A549 (cell line): Measurements from ENCODE around the gene AP5S1. TPM values are rescaled to one million over a fixed set of nuclear protein-coding genes. Genes with fewer than 3 reads are reported as not detected.
A peak's percentile ranks its signal among the peaks of the same experiment; 100 is the strongest.

ENCODE experiments used
- ATAC-seq, 2 experiments: fragments of 200-7000 bp in 1 of 2; fragments of >200 bp in 1 of 2; cut with Nextera tagmentation in 1 of 2; cut with Tn5 transposase in 1 of 2; 3 replicates each; pipeline versions ENCODE4 v1.8.0 to v1.9.1; 2018 to 2020; ENCODE audit warnings: mild to moderate bottlenecking in 1 of 2, moderate library complexity in 1 of 2
- CTCF ChIA-PET: fragments of 300-600 bp; sonication (Branson Sonifier 250); formaldehyde crosslinking; extraction: SDS; loops from one replicate; lab custom pipeline; 2021; ENCODE audit warnings: antibody characterized with exemption, inconsistent platforms; lab: Yijun Ruan, JAX
- POLR2A ChIA-PET: fragments of 350-600 bp; formaldehyde crosslinking; extraction: SDS; loops from one replicate; lab custom pipeline; 2021; ENCODE audit warnings: antibody characterized with exemption, inconsistent platforms; lab: Yijun Ruan, JAX
- DNase-seq, 2 experiments: peaks; one replicate each; pipeline versions ENCODE4 v3.0.0 to v3.0.0-alpha.2; 2011 to 2016; ENCODE audit warnings: low read depth in 1 of 2, low spot score in 1 of 2
- FAIRE-seq: peaks from 2 replicates; lab custom pipeline; 2011; peaks lifted over from hg19 to GRCh38; lab: Jason Lieb, UNC
- H3K27ac ChIP-seq, 2 experiments: fragments of >200 bp; sonication (Bioruptor Twin); formaldehyde crosslinking; 3 replicates each; pipeline ENCODE4 v1.5.1; 2016 to 2017
- H3K4me1 ChIP-seq: fragments of >200 bp; sonication (Bioruptor Twin); formaldehyde crosslinking; 3 replicates; pipeline ENCODE4 v1.6.1; 2016
- H3K4me2 ChIP-seq: fragments of >200 bp; sonication (Bioruptor Twin); formaldehyde crosslinking; 3 replicates; pipeline ENCODE4 v1.6.1; 2016
- H3K4me3 ChIP-seq: fragments of >200 bp; sonication (Bioruptor Twin); formaldehyde crosslinking; 3 replicates; pipeline ENCODE4 v1.5.1; 2016
- H3K9me3 ChIP-seq: fragments of >200 bp; sonication (Bioruptor Twin); formaldehyde crosslinking; 3 replicates; pipeline ENCODE4 v1.6.1; 2016
- BCL3 ChIP-seq: fragments of >200 bp; sonication (Bioruptor Twin); formaldehyde crosslinking; IDR thresholded peaks from 3 replicates; pipeline ENCODE4 v1.6.1; 2016
- BHLHE40 ChIP-seq: IDR thresholded peaks from 2 replicates; pipeline ENCODE4 v1.6.1; 2012; ENCODE audit warnings: low read depth, low read length, inconsistent platforms
- CBX2 ChIP-seq: fragments of 200-600 bp; sonication (generic); IDR thresholded peaks from 2 replicates; pipeline ENCODE4 v1.6.1; 2016; ENCODE audit warnings: low read depth, mild to moderate bottlenecking, borderline replicate concordance
- CBX8 ChIP-seq: fragments of 200-600 bp; sonication (generic); IDR thresholded peaks from 2 replicates; pipeline ENCODE4 v1.6.1; 2016
- CHD2 ChIP-seq: fragments of 150-350 bp; IDR thresholded peaks from 2 replicates; pipeline ENCODE4 v1.6.1; 2014; ENCODE audit warnings: low read length; ENCODE audit not compliant: partially characterized antibody
- CHD4 ChIP-seq: fragments of 200-600 bp; sonication (generic); IDR thresholded peaks from 2 replicates; pipeline ENCODE4 v1.6.1; 2016; ENCODE audit warnings: antibody characterized with exemption, mild to moderate bottlenecking, borderline replicate concordance
- EHMT2 ChIP-seq: fragments of 200-600 bp; sonication (generic); IDR thresholded peaks from 2 replicates; pipeline ENCODE4 v1.6.1; 2016; ENCODE audit warnings: antibody characterized with exemption, low read depth, mild to moderate bottlenecking, moderate library complexity
- ESRRA ChIP-seq: fragments of 150-350 bp; IDR thresholded peaks from 2 replicates; pipeline ENCODE4 v1.6.1; 2014; ENCODE audit warnings: mild to moderate bottlenecking, low read length, borderline replicate concordance
- FOSL2 ChIP-seq, 2 experiments: fragments of 450-650 bp in 1 of 2; fragments of >200 bp in 1 of 2; sonication (Bioruptor Twin) in 1 of 2; formaldehyde crosslinking; IDR thresholded peaks; 2 replicates each; pipeline versions ENCODE4 v1.5.0 to v1.6.1; 2016 to 2020; ENCODE audit warnings: mild to moderate bottlenecking in 1 of 2, moderate library complexity in 1 of 2
- FOXS1 ChIP-seq: fragments of 250-450 bp; sonication (Bioruptor Pico); IDR thresholded peaks from 2 replicates; pipeline ENCODE4 v1.5.0; 2020; ENCODE audit warnings: mild to moderate bottlenecking, moderate library complexity
- HDAC2 ChIP-seq: fragments of 200-600 bp; sonication (generic); IDR thresholded peaks from 2 replicates; pipeline ENCODE4 v1.6.1; 2016
- HES2 ChIP-seq: fragments of >200 bp; sonication (Bioruptor Twin); formaldehyde crosslinking; IDR thresholded peaks from 2 replicates; pipeline ENCODE4 v1.6.1; 2016
- HMGXB4 ChIP-seq: fragments of 250-450 bp; sonication (Bioruptor Pico); IDR thresholded peaks from 2 replicates; pipeline ENCODE4 v1.5.0; 2021; ENCODE audit warnings: mild to moderate bottlenecking, moderate library complexity, borderline replicate concordance
- HOXA7 ChIP-seq: fragments of 250-450 bp; sonication (Bioruptor Pico); IDR thresholded peaks from 2 replicates; pipeline ENCODE4 v1.5.0; 2020; ENCODE audit warnings: mild to moderate bottlenecking, moderate library complexity
- HOXB13 ChIP-seq: fragments of 250-450 bp; sonication (Bioruptor Pico); IDR thresholded peaks from 2 replicates; pipeline ENCODE4 v1.5.0; 2020; ENCODE audit warnings: low read depth, mild to moderate bottlenecking, moderate library complexity
- HOXB5 ChIP-seq: fragments of 250-450 bp; sonication (Bioruptor Pico); IDR thresholded peaks from 2 replicates; pipeline ENCODE4 v1.5.0; 2020; ENCODE audit warnings: mild to moderate bottlenecking, moderate library complexity
- JUN ChIP-seq, 2 experiments: fragments of >200 bp; sonication (Bioruptor Twin); formaldehyde crosslinking; IDR thresholded peaks; 2 replicates in 1 of 2; 3 replicates in 1 of 2; pipeline ENCODE4 v1.6.1; 2016 to 2017
- NFE2L2 ChIP-seq: fragments of 150-350 bp; conservative IDR thresholded peaks from 2 replicates; pipeline ENCODE4 v1.6.1; 2014; ENCODE audit warnings: low read length
- PBX3 ChIP-seq: IDR thresholded peaks from 2 replicates; pipeline ENCODE4 v1.6.1; 2012
- POLR2A ChIP-seq: IDR thresholded peaks from 2 replicates; pipeline ENCODE4 v1.6.1; 2012; ENCODE audit warnings: mild to moderate bottlenecking, low read length
- RARB ChIP-seq: fragments of 250-450 bp; sonication (Bioruptor Pico); IDR thresholded peaks from 2 replicates; pipeline ENCODE4 v1.8.0; 2021; ENCODE audit warnings: mild to moderate bottlenecking, moderate library complexity
- RCOR1 ChIP-seq: fragments of 150-350 bp; IDR thresholded peaks from 2 replicates; pipeline ENCODE4 v1.6.1; 2014; ENCODE audit warnings: antibody characterized with exemption, low read length, low read depth
- RNF2 ChIP-seq: fragments of 200-600 bp; sonication (generic); IDR thresholded peaks from 2 replicates; pipeline ENCODE4 v1.6.1; 2016; ENCODE audit warnings: low read depth, mild to moderate bottlenecking, antibody characterized with exemption, moderate library complexity, borderline replicate concordance
- SREBF2 ChIP-seq: fragments of 450-650 bp; IDR thresholded peaks from 2 replicates; pipeline ENCODE4 v1.6.1; 2014; ENCODE audit warnings: mild to moderate bottlenecking, moderate library complexity
- ZFP36 ChIP-seq: fragments of 450-650 bp; IDR thresholded peaks from 2 replicates; pipeline ENCODE4 v1.6.1; 2014; ENCODE audit warnings: borderline replicate concordance; ENCODE audit not compliant: partially characterized antibody
- WGBS: methylation state at CpG from one replicate; pipeline ENCODE4 v1.1.6; 2017; ENCODE audit errors: missing lambda C conversion rate; 5-methylcytosine and 5-hydroxymethylcytosine counted together
- polyA plus RNA-seq, 4 experiments: library from polyadenylated mRNA; depleted of rRNA in 3 of 4; stranded (reverse); fragments of >200 nt; fragmentation: RNase III in 1 of 4; extraction: RNeasy Plus Mini Kit Qiagen cat#74134 plus additional on column Dnase treatment in 1 of 4; gene quantifications; 2 replicates in 3 of 4; 3 replicates in 1 of 4; pipeline ENCODE4 v1.2.3, GENCODE V29; 2011 to 2017

AP5S1 gene
- polyA plus RNA-seq, 2 of the 4 experiments (the other 2 are of a cell fraction) = 10.2 to 19.9 TPM

GRCh38 chr20:3871550-3872265 is 51.4 kb downstream of the AP5S1 start:
- 0 out of 3 replicates have a peak, but pooled peaks cover 3% of the 10 kb centered on the region for H3K4me1 ChIP-seq
- no peak for TF ChIP-seq CBX8
- no peak for TF ChIP-seq CHD4
- TF ChIP-seq CHD2 = no peak
- no peaks in the 10 kb centered on the region for H3K9me3 ChIP-seq
- POLR2A ChIA-PET = interaction anchor here (0.5 to 0.7 kb wide), 2 partner anchors 19 to 119 kb away, joined by 3 to 5 read pairs; no protein-coding TSS in a partner anchor
- WGBS = 67% methylated on average over 4 of the region's 4 CpGs
- FAIRE-seq (no peak), DNase-seq (peak; percentile 36 to 47), ATAC-seq (peak in 1 of 2 experiments; percentile 34; a peak in 2 of 6 replicates)
- H3K4me2 ChIP-seq = no peak overlapping the region
- CTCF ChIA-PET = interaction anchor here (0.7 to 9.5 kb wide), 6 partner anchors 10 to 236 kb away, joined by 3 to 95 read pairs (median 4); partner anchors contain the start of gene SPEF1
- no peak overlapping the region for H3K4me3 ChIP-seq
- no peak overlapping the region for H3K27ac ChIP-seq

GRCh38 chr20:3873507-3873906 is 53.2 kb downstream of the AP5S1 start:
- FAIRE-seq (no peak), ATAC-seq (no peak), DNase-seq (no peak)
- no peak overlapping the region for H3K27ac ChIP-seq
- CTCF ChIA-PET = no interaction called here
- POLR2A ChIA-PET = no interaction called here
- no peak overlapping the region for H3K4me3 ChIP-seq
- H3K4me1 ChIP-seq = 0 out of 3 replicates have a peak, but pooled peaks cover 3% of the 10 kb centered on the region
- no peak for TF ChIP-seq RARB
- TF ChIP-seq HOXA7 (CRISPR knock-in tag) = no peak
- no peak for TF ChIP-seq NFE2L2
- TF ChIP-seq BCL3 = no peak
- no peak for TF ChIP-seq CBX2
- TF ChIP-seq SREBF2 = no peak
- TF ChIP-seq BHLHE40 = no peak
- TF ChIP-seq HOXB5 (CRISPR knock-in tag) = no peak
- TF ChIP-seq HDAC2 = no peak
- no peak for TF ChIP-seq ZFP36
- H3K9me3 ChIP-seq = no peaks in the 10 kb centered on the region
- over 99% methylated on average over 5 of the region's 5 CpGs for WGBS
- H3K4me2 ChIP-seq = no peak overlapping the region

GRCh38 chr20:3874194-3874844 is 54.0 kb downstream of the AP5S1 start:
- CTCF ChIA-PET = interaction anchor here (1.0 to 1.5 kb wide), 5 partner anchors 8 to 164 kb away, joined by 4 to 6 read pairs (median 5); no protein-coding TSS in a partner anchor
- WGBS = 84% methylated on average over 3 of the region's 3 CpGs
- FAIRE-seq = no peak

More at GRCh38 chr20:3874194-3874844, 54.0 kb downstream of the AP5S1 start:
- 0 out of 3 replicates have a peak, but pooled peaks cover 3% of the 10 kb centered on the region for H3K4me1 ChIP-seq
- H3K4me2 ChIP-seq = no peak overlapping the region
- no peak for ATAC-seq
- TF ChIP-seq JUN (IDR thresholded peaks at IDR 0.05) = no peak
- no peak for TF ChIP-seq FOSL2 (IDR thresholded peaks at IDR 0.05)
- TF ChIP-seq FOSL2 (CRISPR knock-in tag; IDR thresholded peaks at IDR 0.05) = no peak
- TF ChIP-seq PBX3 = no peak
- no peak for TF ChIP-seq HES2
- no peak for TF ChIP-seq CHD4
- no peak for TF ChIP-seq EHMT2
- TF ChIP-seq HOXA7 (CRISPR knock-in tag) = no peak
- TF ChIP-seq RNF2 = no peak
- TF ChIP-seq BHLHE40 = no peak
- no peak for TF ChIP-seq RCOR1
- no peak for TF ChIP-seq HOXB13
- no peak for TF ChIP-seq POLR2A
- TF ChIP-seq ZFP36 = no peak
- no peak for TF ChIP-seq FOXS1 (CRISPR knock-in tag)
- no peak for TF ChIP-seq HMGXB4 (CRISPR knock-in tag)
- no peak for TF ChIP-seq NFE2L2
- TF ChIP-seq CBX8 = no peak
- no peak for TF ChIP-seq ESRRA
- no peak overlapping the region for H3K27ac ChIP-seq
- POLR2A ChIA-PET = interaction anchor here (0.7 kb wide), 1 partner anchor 829 kb away, joined by 3 read pairs; no protein-coding TSS in a partner anchor
- no peaks in the 10 kb centered on the region for H3K9me3 ChIP-seq
- H3K4me3 ChIP-seq = no peak overlapping the region
- DNase-seq = no peak
